H1 (cell line): Measurements from ENCODE around the gene SPATS2.

Source experiments
- GTF2F1 ChIP-seq: IDR thresholded peaks from 2 replicates; pipeline ENCODE4 v1.6.1; 2012; ENCODE audit warnings: low read depth, low read length, improper control_type of control experiment, borderline replicate concordance
- POLR2A ChIP-seq, 2 experiments: IDR thresholded peaks; 1 replicate in 1 of 2; 2 replicates in 1 of 2; pipeline ENCODE4 v1.6.1; 2011; ENCODE audit warnings: low read depth in 2 of 2, low read length in 2 of 2, mild to moderate bottlenecking in 2 of 2; ENCODE audit errors: control extremely low read depth in 1 of 2
- POLR2AphosphoS5 ChIP-seq: IDR thresholded peaks from 2 replicates; pipeline ENCODE4 v1.6.1; 2011; ENCODE audit warnings: low read depth, low read length
- YY1 ChIP-seq: IDR thresholded peaks from 2 replicates; pipeline ENCODE4 v1.6.1; 2011; ENCODE audit warnings: low read depth, mild to moderate bottlenecking, low read length

DNA sequence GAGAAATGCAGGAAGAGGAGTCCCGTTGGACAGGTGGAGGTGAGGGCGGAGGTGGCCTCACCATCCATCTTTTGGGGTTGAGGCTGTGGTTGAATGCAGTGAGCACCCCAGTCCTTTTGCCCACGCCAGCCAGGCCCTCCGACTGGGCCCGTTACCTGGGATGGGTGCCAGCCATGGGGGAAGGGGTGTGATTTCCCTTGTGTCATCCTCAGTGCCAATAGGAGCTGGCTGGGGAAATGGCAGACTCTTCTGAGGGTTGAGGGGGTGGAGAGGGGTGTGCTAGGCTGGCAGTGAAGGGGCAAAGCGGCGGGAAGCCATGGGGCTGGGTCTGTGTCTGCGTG, 181.2 kb downstream of the SPATS2 start:
- TF ChIP-seq POLR2A (IDR thresholded peaks at IDR 0.05; ENCODE audit: control extremely low read depth in 1 of 2, low read depth in 2 of 2, low read length in 2 of 2) = no peak
- TF ChIP-seq POLR2AphosphoS5 = no peak
- no peak for TF ChIP-seq GTF2F1
- no peak for TF ChIP-seq YY1
